ENCODE results near the gene RAB4B. TPM values are rescaled to one million over a fixed set of nuclear protein-coding genes. Genes with fewer than 3 reads are reported as not detected.
A peak's percentile ranks its signal among the peaks of the same experiment; 100 is the strongest.
"Not testable (repeated sequence)": the region's sequence is repeated elsewhere in the genome, so short reads cannot be mapped to it uniquely, and the experiment has no call there.

The RAB4B gene
- total RNA-seq, 2 experiments from 2014 or later: 38.0 to 41.7 TPM

DNA sequence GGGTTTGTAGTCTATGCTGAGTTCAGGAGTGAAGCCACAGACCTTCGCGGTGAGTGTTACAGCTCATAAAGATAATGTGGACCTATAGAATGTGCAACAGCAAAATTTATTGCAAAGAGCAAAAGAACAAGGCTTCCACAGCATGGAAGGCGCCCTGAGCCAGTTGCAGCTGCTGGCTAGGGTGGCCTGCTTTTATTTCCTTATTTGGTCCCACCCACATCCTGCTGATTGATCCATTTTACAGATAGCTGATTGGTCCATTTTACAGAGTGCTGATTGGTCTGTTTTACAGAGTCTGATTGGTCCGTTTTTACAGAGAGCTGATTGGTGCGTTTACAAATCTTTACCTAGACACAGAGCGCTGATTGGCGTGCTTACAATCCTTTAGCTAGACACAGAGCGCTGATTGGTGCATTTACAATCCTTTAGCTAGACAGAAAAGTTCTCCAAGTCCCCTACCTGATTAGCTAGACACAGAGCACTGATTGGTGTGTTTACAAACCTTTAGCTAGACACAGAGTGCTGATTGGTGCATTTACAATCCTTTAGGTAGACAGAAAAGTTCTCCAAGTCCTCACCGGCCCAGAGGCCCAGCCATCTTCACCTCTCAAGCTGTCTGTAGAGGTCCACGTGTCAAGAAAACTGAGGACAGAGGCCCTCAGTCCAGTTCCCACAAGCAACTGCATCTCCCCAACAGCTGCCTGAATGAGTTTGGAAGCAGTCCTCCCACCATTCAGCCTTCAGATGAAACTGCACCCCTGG lies 6.8 kb upstream of the RAB4B start:
- H3K27ac Mint-ChIP-seq; H3K27me3 Mint-ChIP-seq; intact Hi-C loops (cut with micrococcal nuclease); H3K4me3 Mint-ChIP-seq; DNase-seq; H3K9me3 Mint-ChIP-seq: not testable (repeated sequence)
- H3K4me1 Mint-ChIP-seq (ENCODE audit: low read depth): peaks cover 15% of the 10 kb centered on the region
- CTCF ChIA-PET: interaction anchor here (1.1 kb wide), 1 partner anchor 36 kb away, joined by 4 read pairs; no protein-coding TSS in a partner anchor
- peaks cover 24% of the 10 kb centered on the region for H3K36me3 Mint-ChIP-seq
- POLR2A ChIA-PET: interaction anchor here (1.5 kb wide), 1 partner anchor 21 kb away, joined by 7 read pairs; the partner anchor contains the start of gene ACTMAP

DNA sequence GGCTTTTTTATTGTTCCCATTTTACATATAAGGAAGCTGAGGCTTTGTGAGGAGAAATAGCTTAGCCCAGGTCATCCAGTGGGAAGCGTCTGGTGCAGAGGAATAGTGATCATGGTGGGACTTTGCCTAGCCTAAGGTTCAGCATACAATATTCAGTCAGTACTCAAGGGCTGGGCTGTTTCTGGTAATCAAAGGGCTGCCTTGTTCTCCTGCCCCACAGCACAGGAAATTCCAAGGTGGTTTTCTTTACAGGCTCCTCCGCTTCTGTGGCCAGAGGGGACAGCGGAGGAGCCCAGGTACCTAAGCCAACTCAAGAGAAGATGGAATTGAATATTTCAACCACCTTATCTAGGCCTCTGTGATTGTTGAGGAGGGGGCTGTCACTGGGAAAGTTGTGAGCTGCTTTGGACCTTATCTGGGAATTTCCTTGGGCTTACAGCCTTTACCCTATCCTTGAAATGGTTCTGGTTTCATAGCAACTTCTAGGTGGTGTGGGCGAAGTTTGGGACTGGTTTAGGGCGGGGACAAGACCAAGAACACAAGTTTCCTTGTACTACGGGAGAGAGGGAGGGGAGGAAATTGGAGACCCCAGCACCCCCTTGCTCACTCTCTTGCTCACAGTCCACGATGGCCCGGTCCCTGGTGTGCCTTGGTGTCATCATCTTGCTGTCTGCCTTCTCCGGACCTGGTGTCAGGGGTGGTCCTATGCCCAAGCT lies 3.0 kb upstream of the RAB4B start, which contains the start of gene MIA:
TSS of gene MIA (plus strand) at position 606 of the 716 bp plus-strand sequence. CDS start at position 628, 22 bp downstream.
- ChIA-PET POLR2A (no interaction called here), CTCF (no interaction called here)
- no peak within 1 kb of the TSS for H3K4me3 Mint-ChIP-seq

DNA sequence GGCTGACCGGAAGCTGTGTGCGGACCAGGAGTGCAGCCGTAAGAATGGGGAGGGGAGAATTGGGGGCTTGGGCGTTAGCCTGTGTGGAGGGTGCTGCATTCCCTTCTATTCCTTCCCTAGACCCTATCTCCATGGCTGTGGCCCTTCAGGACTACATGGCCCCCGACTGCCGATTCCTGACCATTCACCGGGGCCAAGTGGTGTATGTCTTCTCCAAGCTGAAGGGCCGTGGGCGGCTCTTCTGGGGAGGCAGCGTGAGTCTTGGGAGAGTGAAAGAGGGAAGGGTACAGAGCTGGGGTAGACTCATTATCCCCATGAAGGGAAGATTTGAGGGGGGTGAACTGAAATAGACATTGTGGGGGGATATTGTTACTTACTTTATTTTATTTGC lies 2.4 kb upstream of the RAB4B start:
- ChIA-PET POLR2A (interaction anchor here (1.0 to 3.9 kb wide), 2 partner anchors 9 to 20 kb away, joined by 4 to 31 read pairs; no protein-coding TSS in a partner anchor), CTCF (no interaction called here)
- H3K9me3 Mint-ChIP-seq: peaks cover 4% of the 10 kb centered on the region
- DNase-seq: no peak
- intact Hi-C loops (cut with micrococcal nuclease): no loop called here
- H3K36me3 Mint-ChIP-seq: peaks cover 5% of the 10 kb centered on the region
- peak overlapping the region; percentile 38 for H3K27ac Mint-ChIP-seq
- no peak overlapping the region for H3K4me3 Mint-ChIP-seq
- no peaks in the 10 kb centered on the region for H3K27me3 Mint-ChIP-seq
- peaks cover 38% of the 10 kb centered on the region for H3K4me1 Mint-ChIP-seq (ENCODE audit: low read depth)

More for the DNA sequence above, 3.0 kb upstream of the RAB4B start, which contains the start of gene MIA:
- no peaks in the 10 kb centered on the region for H3K27me3 Mint-ChIP-seq
- H3K4me1 Mint-ChIP-seq (ENCODE audit: low read depth): peaks cover 35% of the 10 kb centered on the region
- no peak for DNase-seq
- intact Hi-C loops (cut with micrococcal nuclease): no loop called here
- H3K36me3 Mint-ChIP-seq: peaks cover 9% of the 10 kb centered on the region
- H3K27ac Mint-ChIP-seq: peak within 1 kb of the TSS; percentile 38
- peaks cover 4% of the 10 kb centered on the region for H3K9me3 Mint-ChIP-seq

DNA sequence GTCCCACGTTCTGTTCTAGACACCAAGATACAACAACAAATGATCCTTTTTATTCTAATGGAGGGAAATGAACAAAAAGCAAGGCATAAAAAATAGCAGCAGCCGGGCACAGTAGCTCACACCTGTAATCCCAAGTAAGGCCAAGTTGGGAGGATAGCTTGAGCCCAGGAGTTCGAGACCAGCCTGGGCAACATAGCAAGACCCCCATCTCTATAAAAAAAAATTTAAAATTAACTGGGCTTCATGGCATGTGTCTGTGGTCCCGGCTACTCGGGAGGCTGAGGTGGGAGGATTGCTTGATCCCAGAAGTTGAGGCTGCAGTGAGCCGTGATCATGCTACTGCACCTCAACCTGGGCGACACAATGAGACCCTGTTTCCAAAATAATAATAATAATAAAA lies 1.7 kb upstream of the RAB4B start:
- ChIA-PET POLR2A (interaction anchor here (1.0 to 3.9 kb wide), 5 partner anchors 10 to 85 kb away, joined by 4 to 54 read pairs (median 23); partner anchors contain the start of genes ACTMAP, EGLN2 and SNRPA), CTCF (interaction anchor here (1.3 to 3.0 kb wide), 4 partner anchors 10 to 113 kb away, joined by 3 to 37 read pairs (median 9); no protein-coding TSS in a partner anchor)
- no peak for DNase-seq
- Mint-ChIP-seq H3K27me3 (no peaks in the 10 kb centered on the region), H3K4me1 (ENCODE audit: low read depth) (peaks cover 37% of the 10 kb centered on the region), H3K4me3 (no peak overlapping the region), H3K27ac (no peak overlapping the region), H3K36me3 (peaks cover 2% of the 10 kb centered on the region), H3K9me3 (no peaks in the 10 kb centered on the region)
- intact Hi-C loops (cut with micrococcal nuclease): no loop called here

DNA sequence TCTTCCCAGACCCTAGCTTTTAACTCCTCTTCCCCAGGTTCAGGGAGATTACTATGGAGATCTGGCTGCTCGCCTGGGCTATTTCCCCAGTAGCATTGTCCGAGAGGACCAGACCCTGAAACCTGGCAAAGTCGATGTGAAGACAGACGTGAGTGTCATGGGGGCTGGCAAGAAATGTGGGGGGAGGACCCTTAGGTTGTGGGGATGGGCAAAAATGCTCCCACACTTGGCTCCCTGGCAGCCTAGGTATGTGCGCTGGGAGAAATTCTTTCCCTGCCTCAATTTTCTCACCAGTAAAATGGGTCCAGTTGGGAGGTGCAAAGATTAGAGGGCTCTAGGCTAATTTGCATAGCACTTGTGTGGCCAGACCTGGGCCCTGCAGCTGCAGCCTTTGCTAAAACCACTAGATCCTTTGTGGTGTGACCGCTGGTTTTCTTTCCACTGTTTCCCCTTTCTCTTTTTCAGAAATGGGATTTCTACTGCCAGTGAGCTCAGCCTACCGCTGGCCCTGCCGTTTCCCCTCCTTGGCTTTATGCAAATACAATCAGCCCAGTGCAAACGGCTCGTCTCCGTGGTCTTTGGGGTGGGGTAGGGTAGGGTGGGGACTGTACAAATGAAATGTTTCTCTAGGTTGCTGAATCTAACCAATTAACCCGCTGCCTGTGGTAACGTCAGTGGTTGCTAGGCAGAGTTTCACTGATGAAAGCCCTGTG lies 959 bp upstream of the RAB4B start:
- Mint-ChIP-seq H3K27ac (peak overlapping the region; percentile 92), H3K4me3 (peak overlapping the region; percentile 91), H3K4me1 (ENCODE audit: low read depth) (peaks cover 37% of the 10 kb centered on the region), H3K27me3 (no peaks in the 10 kb centered on the region), H3K9me3 (no peaks in the 10 kb centered on the region), H3K36me3 (peaks cover 6% of the 10 kb centered on the region)
- intact Hi-C loops (cut with micrococcal nuclease): loop anchor here (1.0 kb wide), 2 partner anchors 22 to 61 kb away; partner anchors contain the start of gene COQ8B
- ChIA-PET POLR2A (interaction anchor here (1.1 to 3.9 kb wide), 10 partner anchors 21 to 486 kb away, joined by 4 to 54 read pairs (median 10); partner anchors contain the start of genes ACTMAP, COQ8B, EGLN2 and ITPKC), CTCF (interaction anchor here (0.9 to 3.0 kb wide), 12 partner anchors 9 to 532 kb away, joined by 3 to 38 read pairs (median 8); partner anchors contain the start of genes ACTMAP and EGLN2)
- DNase-seq: peak; percentile 96

DNA sequence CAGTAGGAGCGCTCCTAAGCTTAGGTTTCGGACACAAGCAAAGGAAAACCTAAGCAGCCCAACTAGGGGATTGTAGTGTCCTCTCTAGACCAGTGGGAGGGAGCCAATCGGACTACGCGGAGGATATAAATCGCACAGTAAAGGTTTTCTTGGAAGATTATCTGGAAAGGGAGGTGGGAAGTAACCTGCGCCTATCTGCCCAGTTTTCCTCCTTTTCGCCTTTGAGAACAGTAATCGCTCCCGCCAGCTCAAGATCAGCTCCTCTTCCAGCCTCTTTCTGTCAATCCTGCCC lies 456 bp upstream of the RAB4B start:
- POLR2A ChIA-PET: interaction anchor here (0.9 to 3.9 kb wide), 12 partner anchors 16 to 486 kb away, joined by 3 to 54 read pairs (median 5); partner anchors contain the start of genes ACTMAP, COQ8B, EGLN2 and ITPKC
- peaks cover 37% of the 10 kb centered on the region for H3K4me1 Mint-ChIP-seq (ENCODE audit: low read depth)

DNA sequence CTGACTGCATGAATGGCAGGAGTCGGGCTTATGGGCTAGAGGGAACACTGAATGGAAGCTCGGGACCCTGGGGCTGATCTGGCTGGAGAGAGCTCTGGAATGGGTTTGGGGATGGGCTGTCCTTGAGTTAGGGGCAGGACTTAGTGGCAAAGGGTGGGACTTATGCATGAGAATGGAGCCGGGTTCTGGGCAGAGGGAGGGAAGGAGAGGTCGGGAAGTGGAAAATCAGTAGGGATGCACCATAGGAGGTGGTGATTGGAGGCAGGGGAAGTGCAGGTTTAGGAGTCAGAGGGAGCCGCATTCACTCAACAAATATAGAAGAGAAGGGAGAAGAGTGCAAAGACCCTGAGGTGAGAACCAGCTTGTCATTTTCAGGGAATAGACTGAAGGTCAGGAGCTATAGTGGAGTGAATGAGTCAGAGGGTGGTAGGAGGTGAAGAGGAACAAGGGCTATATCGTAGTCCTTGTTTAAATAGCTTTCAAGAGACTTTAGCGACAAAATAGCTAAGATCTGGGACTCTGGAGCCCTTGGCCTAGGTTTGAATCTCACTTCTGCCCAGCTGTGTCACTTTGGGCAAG lies 748 bp downstream of the RAB4B start:
- H3K36me3 Mint-ChIP-seq: peaks cover 8% of the 10 kb centered on the region
- H3K27ac Mint-ChIP-seq: peak overlapping the region; percentile 92
- intact Hi-C loops (cut with micrococcal nuclease): loop anchor here (1.0 to 2.0 kb wide), 5 partner anchors 20 to 164 kb away; partner anchors contain the start of gene ACTMAP
- H3K27me3 Mint-ChIP-seq: no peaks in the 10 kb centered on the region
- peaks cover 37% of the 10 kb centered on the region for H3K4me1 Mint-ChIP-seq (ENCODE audit: low read depth)
- no peaks in the 10 kb centered on the region for H3K9me3 Mint-ChIP-seq
- H3K4me3 Mint-ChIP-seq: peak overlapping the region; percentile 91
- no peak for DNase-seq
- POLR2A ChIA-PET: interaction anchor here (0.9 to 3.9 kb wide), 9 partner anchors 14 to 485 kb away, joined by 3 to 54 read pairs (median 14); partner anchors contain the start of genes ACTMAP, COQ8B, EGLN2 and ITPKC
- CTCF ChIA-PET: interaction anchor here (0.5 to 3.0 kb wide), 10 partner anchors 12 to 144 kb away, joined by 3 to 38 read pairs (median 9); partner anchors contain the start of genes ACTMAP and EGLN2

More for the DNA sequence above, 456 bp upstream of the RAB4B start:
- no peaks in the 10 kb centered on the region for H3K27me3 Mint-ChIP-seq
- H3K4me3 Mint-ChIP-seq: peak overlapping the region; percentile 91
- CTCF ChIA-PET: interaction anchor here (0.9 to 3.0 kb wide), 13 partner anchors 9 to 531 kb away, joined by 3 to 38 read pairs (median 8); partner anchors contain the start of genes ACTMAP and EGLN2
- H3K36me3 Mint-ChIP-seq: peaks cover 8% of the 10 kb centered on the region
- H3K27ac Mint-ChIP-seq: peak overlapping the region; percentile 92
- no peak for DNase-seq
- no peaks in the 10 kb centered on the region for H3K9me3 Mint-ChIP-seq
- intact Hi-C loops (cut with micrococcal nuclease): loop anchor here (1.0 kb wide), 2 partner anchors 22 to 61 kb away; partner anchors contain the start of gene COQ8B

DNA sequence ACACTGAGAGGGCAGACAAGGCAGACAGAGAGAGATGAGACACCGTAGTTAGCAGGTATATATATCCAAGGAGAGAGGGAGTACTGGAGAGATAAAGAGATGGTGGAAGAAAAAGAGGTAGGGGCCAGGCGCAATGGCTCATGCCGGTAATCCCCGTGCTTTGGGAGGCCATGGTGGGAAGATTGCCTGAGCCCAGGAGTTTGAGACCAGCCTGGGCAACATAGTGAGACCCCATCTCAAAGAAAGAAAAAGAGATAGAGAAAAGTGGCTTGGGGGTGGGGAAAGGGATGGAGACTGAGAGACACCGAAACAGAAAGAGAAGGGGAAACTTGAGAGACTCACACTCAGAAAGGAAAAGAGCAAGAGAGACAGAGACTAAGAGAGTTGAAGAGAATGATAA lies 2.5 kb downstream of the RAB4B start:
- peak overlapping the region; percentile 1 for H3K27ac Mint-ChIP-seq
- peaks cover 40% of the 10 kb centered on the region for H3K4me1 Mint-ChIP-seq (ENCODE audit: low read depth)
- no peak overlapping the region for H3K4me3 Mint-ChIP-seq
- intact Hi-C loops (cut with micrococcal nuclease): no loop called here
- H3K9me3 Mint-ChIP-seq: no peaks in the 10 kb centered on the region
- H3K36me3 Mint-ChIP-seq: peaks cover 10% of the 10 kb centered on the region
- POLR2A ChIA-PET: no interaction called here
- DNase-seq: no peak
- CTCF ChIA-PET: no interaction called here
- H3K27me3 Mint-ChIP-seq: no peaks in the 10 kb centered on the region

DNA sequence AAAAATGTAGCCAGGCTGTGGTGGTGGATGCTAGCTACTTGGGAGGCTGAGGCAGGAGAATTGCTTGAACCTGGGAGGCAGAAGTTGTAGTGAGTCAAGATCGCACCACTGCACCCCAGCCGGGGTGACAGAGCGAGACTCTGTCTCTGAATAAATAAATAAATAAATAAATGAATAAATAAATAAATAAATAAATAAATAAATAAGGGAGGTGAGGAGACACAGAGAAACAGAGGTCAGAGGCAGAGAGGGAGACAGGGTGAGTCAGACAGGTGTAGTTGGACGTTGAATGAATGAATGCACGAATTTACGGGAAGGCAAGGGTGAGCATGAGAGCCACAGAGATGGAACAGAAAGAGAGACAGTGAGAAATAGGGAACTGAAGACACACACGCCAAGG lies 3.1 kb downstream of the RAB4B start:
- peaks cover 10% of the 10 kb centered on the region for H3K36me3 Mint-ChIP-seq
- ChIA-PET POLR2A (no interaction called here), CTCF (no interaction called here)
- H3K4me1 Mint-ChIP-seq (ENCODE audit: low read depth): peaks cover 39% of the 10 kb centered on the region
- H3K4me3 Mint-ChIP-seq: no peak overlapping the region
- H3K27ac Mint-ChIP-seq: no peak overlapping the region
- no peak for DNase-seq
- H3K27me3 Mint-ChIP-seq: no peaks in the 10 kb centered on the region
- no peaks in the 10 kb centered on the region for H3K9me3 Mint-ChIP-seq
- intact Hi-C loops (cut with micrococcal nuclease): no loop called here

DNA sequence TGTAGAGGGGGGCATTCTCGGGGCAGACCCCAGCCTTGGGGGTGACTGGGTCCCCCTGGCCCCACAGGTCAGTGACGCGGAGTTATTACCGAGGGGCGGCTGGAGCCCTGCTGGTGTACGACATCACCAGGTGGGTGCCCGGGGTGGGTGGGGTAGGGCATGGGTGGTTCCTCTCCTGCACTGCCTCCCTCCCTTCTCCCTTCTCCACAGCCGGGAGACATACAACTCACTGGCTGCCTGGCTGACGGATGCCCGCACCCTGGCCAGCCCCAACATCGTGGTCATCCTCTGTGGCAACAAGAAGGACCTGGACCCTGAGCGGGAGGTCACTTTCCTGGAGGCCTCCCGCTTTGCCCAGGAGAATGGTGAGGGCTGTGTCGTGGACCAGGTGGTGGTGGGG lies 5.7 kb downstream of the RAB4B start:
- intact Hi-C loops (cut with micrococcal nuclease): no loop called here
- H3K27ac Mint-ChIP-seq: no peak overlapping the region
- no peak for DNase-seq
- ChIA-PET POLR2A (no interaction called here), CTCF (no interaction called here)
- H3K27me3 Mint-ChIP-seq: no peaks in the 10 kb centered on the region
- H3K36me3 Mint-ChIP-seq: peaks cover 12% of the 10 kb centered on the region
- H3K4me1 Mint-ChIP-seq (ENCODE audit: low read depth): peaks cover 24% of the 10 kb centered on the region
- H3K4me3 Mint-ChIP-seq: no peak overlapping the region
- no peaks in the 10 kb centered on the region for H3K9me3 Mint-ChIP-seq

DNA sequence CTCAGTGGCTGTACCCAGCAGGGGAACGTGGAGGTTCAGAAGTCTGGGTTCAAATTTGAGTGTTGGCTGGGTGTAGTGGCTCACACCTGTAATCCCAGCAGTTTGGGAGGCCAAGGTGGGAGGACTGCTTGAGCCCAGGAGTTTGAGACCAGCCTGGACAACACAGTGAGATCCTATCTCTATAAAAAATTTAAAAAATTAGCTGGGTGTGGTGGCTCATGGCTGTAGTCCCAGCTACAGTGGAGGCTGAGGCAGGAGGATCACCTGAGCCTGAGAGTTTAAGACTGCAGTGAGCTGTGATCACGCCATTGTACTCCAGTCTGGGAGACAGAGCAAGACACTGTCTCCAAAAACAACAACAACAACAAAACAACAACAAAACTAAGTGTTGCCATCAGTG lies 6.1 kb downstream of the RAB4B start:
- Mint-ChIP-seq H3K27ac (peak overlapping the region; percentile 23), H3K4me1 (ENCODE audit: low read depth) (peaks cover 20% of the 10 kb centered on the region), H3K36me3 (peaks cover 12% of the 10 kb centered on the region)
- H3K27me3 Mint-ChIP-seq; POLR2A ChIA-PET; H3K9me3 Mint-ChIP-seq; H3K4me3 Mint-ChIP-seq; CTCF ChIA-PET; intact Hi-C loops (cut with micrococcal nuclease); DNase-seq: not testable (repeated sequence)

Measured in activated CD4-positive, alpha-beta memory T cell treated with anti-CD3 and anti-CD28 coated beads for 36 hours (primary cell).